CD8-positive, alpha-beta memory T cell (primary cell): Measurements from ENCODE around the gene NCAPD2. TPM values are rescaled to one million over a fixed set of nuclear protein-coding genes. Genes with fewer than 3 reads are reported as not detected.
A peak's percentile ranks its signal among the peaks of the same experiment; 100 is the strongest.
"Not testable (repeated sequence)": the region's sequence is repeated elsewhere in the genome, so short reads cannot be mapped to it uniquely, and the experiment has no call there.

ENCODE experiments used
- CTCF ChIA-PET: fragments of 350-600 bp; sonication (Branson Sonifier 250); formaldehyde crosslinking; loops from one replicate; lab custom pipeline; 2021; ENCODE audit warnings: antibody characterized with exemption; lab: Charles Lee
- POLR2A ChIA-PET: fragments of 350-600 bp; sonication (Branson Sonifier 250); formaldehyde crosslinking; loops from one replicate; lab custom pipeline; 2021; ENCODE audit warnings: antibody characterized with exemption; lab: Charles Lee
- DNase-seq, 5 donors: peaks; one replicate each; pipeline versions ENCODE4 v3.0.0 to v3.0.0-alpha.2; 2020 to 2022; ENCODE audit warnings: mixed read lengths in 1 of 5
- H3K27ac ChIP-seq: one replicate; pipeline ENCODE4 v1.7.0; 2013; ENCODE audit warnings: low read depth, mild to moderate bottlenecking, low read length, moderate library complexity
- H3K27me3 ChIP-seq: 2 replicates; pipeline ENCODE4 v1.7.0; 2013; ENCODE audit warnings: low read length, mild to moderate bottlenecking; ENCODE audit not compliant: insufficient read depth, poor library complexity, severe bottlenecking
- H3K36me3 ChIP-seq: 2 replicates; pipeline ENCODE4 v1.7.0; 2013; ENCODE audit warnings: mild to moderate bottlenecking, low read length, moderate library complexity; ENCODE audit not compliant: insufficient read depth
- H3K4me1 ChIP-seq: 2 replicates; pipeline ENCODE4 v1.7.0; 2013; ENCODE audit warnings: mild to moderate bottlenecking, low read length, moderate library complexity; ENCODE audit not compliant: insufficient read depth
- H3K4me3 ChIP-seq: 2 replicates; pipeline ENCODE4 v1.7.0; 2013; ENCODE audit warnings: mild to moderate bottlenecking, low read length
- H3K9me3 ChIP-seq: 2 replicates; pipeline ENCODE4 v1.7.0; 2013; ENCODE audit warnings: mild to moderate bottlenecking, low read length
- H3K27ac Mint-ChIP-seq, 8 donors: one replicate each; pipeline ENCODE4 v1.8.0; 2020 to 2021; ENCODE audit warnings: mixed read lengths in 8 of 8, mild to moderate bottlenecking in 6 of 8, inconsistent platforms in 3 of 8, moderate library complexity in 3 of 8
- H3K27me3 Mint-ChIP-seq, 2 donors: one replicate each; pipeline ENCODE4 v1.8.0; 2020 to 2021; ENCODE audit warnings: mixed read lengths in 2 of 2, mild to moderate bottlenecking in 1 of 2, moderate library complexity in 1 of 2
- H3K36me3 Mint-ChIP-seq, 3 donors: one replicate each; pipeline ENCODE4 v1.8.0; 2020 to 2021; ENCODE audit warnings: mixed read lengths in 3 of 3, inconsistent platforms in 1 of 3, mild to moderate bottlenecking in 1 of 3
- H3K4me1 Mint-ChIP-seq, 3 donors: one replicate each; pipeline ENCODE4 v1.8.0; 2020 to 2021; ENCODE audit warnings: mixed read lengths in 3 of 3, inconsistent platforms in 1 of 3, mild to moderate bottlenecking in 1 of 3
- H3K4me3 Mint-ChIP-seq, 7 donors: one replicate each; pipeline ENCODE4 v1.8.0; 2020 to 2021; ENCODE audit warnings: mixed read lengths in 7 of 7, mild to moderate bottlenecking in 6 of 7, moderate library complexity in 4 of 7, inconsistent platforms in 2 of 7
- H3K9me3 Mint-ChIP-seq, 5 donors: one replicate each; pipeline ENCODE4 v1.8.0; 2020 to 2022; ENCODE audit warnings: mixed read lengths in 5 of 5, mild to moderate bottlenecking in 3 of 5, moderate library complexity in 2 of 5, inconsistent platforms in 1 of 5
- polyA plus RNA-seq: library from polyadenylated mRNA; unstranded; fragments of 300-500 nt; fragmentation: Illumina TruSeq; gene quantifications from one replicate; pipeline ENCODE4 v1.2.3, GENCODE V29; 2021
- total RNA-seq, 2 experiments: library from RNA; stranded (reverse); gene quantifications; one replicate each; pipeline ENCODE4 v1.2.3, GENCODE V29; 2021

Gene NCAPD2
- total and polyA plus RNA-seq, 3 experiments from 2014 or later, result 29.8 to 97.5 (median 96.5) TPM

DNA sequence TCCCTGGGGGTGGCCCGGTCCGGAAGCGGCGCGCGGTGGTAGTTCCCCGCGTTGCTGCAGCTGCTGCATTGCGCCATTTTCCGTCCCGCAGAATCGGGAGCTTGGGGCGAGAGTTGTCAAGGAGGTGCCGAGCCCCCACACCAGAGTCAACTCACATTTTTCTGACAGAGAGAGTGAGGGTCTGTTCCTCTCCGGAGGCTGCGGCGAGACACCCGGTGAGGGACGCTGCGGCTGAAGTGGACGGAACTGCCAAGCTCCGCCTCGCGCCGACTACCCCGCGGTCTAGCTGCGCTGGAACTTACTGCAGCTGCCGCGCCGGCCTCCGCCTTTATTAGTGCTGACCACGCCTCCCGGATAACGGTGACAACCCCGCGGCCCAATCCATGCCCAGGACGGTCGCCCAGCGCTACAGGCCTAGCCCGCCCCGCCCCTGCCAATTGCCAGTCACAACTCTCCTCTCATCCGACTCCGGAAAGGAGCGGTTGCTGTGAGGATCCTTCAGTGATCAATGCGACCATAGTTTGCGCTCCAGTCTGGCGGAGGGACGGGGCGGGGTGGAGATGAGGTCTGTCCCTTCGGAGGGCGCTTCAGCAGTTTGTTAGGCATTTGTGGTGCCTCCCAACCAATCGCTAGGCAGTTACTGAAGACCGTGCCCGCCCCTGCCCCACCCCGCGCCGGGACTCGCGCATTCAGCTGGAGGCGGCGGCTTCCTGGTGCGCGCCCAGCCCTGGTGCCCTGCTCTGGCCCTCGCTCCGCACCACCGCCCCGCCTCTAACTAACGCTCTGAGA lies 23.3 kb upstream of the NCAPD2 start, which contains the start of gene VAMP1:
VAMP1 (minus strand) TSS at position 303 of the 789 bp plus-strand sequence; CDS start at position 157, 146 bp downstream.
- peak; percentile 94 to 97 (median 95) for DNase-seq
- CTCF ChIA-PET, result interaction anchor here (0.7 to 4.9 kb wide), 26 partner anchors 9 to 150 kb away, joined by 3 to 53 read pairs (median 5); partner anchors contain the start of genes CD27, GAPDH, MRPL51 and TAPBPL
- peak within 1 kb of the TSS; percentile 86 for H3K4me3 ChIP-seq
- H3K27me3 Mint-ChIP-seq, result no peaks in the 10 kb centered on the region
- POLR2A ChIA-PET, result interaction anchor here (0.5 to 3.1 kb wide), 29 partner anchors 9 to 1532 kb away, joined by 3 to 35 read pairs (median 4); partner anchors contain the start of genes CD27, GAPDH, MRPL51 and TAPBPL
- H3K27me3 ChIP-seq, result no peaks in the 10 kb centered on the region
- peaks cover 2 to 42% (median 10%) of the 10 kb centered on the region in 3 donors for H3K36me3 Mint-ChIP-seq
- peak within 1 kb of the TSS; percentile 63 for H3K27ac ChIP-seq
- H3K9me3 Mint-ChIP-seq, result no peaks in the 10 kb centered on the region
- peaks cover 46 to 52% (median 47%) of the 10 kb centered on the region in 3 donors for H3K4me1 Mint-ChIP-seq
- peaks cover 35% of the 10 kb centered on the region for H3K4me1 ChIP-seq
- H3K4me3 Mint-ChIP-seq, result peak within 1 kb of the TSS; percentile 89 to 97 (median 93)
- no peaks in the 10 kb centered on the region for H3K9me3 ChIP-seq
- H3K36me3 ChIP-seq, result peaks cover 15% of the 10 kb centered on the region
- H3K27ac Mint-ChIP-seq, result peak within 1 kb of the TSS; percentile 90 to 97 (median 96)

DNA sequence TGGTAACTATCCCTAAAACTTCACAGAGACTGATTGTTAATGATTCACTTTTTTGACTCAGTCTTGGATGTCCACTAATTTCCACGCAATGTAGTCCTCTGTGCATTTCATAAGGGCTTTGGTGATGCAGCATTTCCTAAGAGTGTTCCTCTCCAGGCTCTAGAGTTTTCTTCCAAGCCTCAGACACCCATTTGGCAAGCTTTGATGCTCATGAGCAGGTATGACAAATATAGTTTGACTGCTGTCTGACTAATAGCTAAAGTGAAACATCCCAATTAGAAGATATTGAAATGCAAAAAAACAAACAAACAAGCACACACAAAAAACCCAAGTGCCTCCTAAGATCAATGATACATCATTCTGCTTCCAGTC lies 21.9 kb upstream of the NCAPD2 start:
- H3K27ac ChIP-seq, result no peak overlapping the region
- H3K27me3 ChIP-seq, result no peaks in the 10 kb centered on the region
- ChIA-PET POLR2A (interaction anchor here (3.1 kb wide), 1 partner anchor 63 kb away, joined by 24 read pairs; the partner anchor contains the start of gene GAPDH), CTCF (interaction anchor here (1.3 to 4.9 kb wide), 3 partner anchors 21 to 66 kb away, joined by 3 to 29 read pairs (median 9); partner anchors contain the start of genes CD27 and MRPL51)
- peaks cover 33 to 38% (median 34%) of the 10 kb centered on the region in 3 donors for H3K4me1 Mint-ChIP-seq
- H3K27ac Mint-ChIP-seq, result peak overlapping the region in 3 of 8 donors; percentile 1 to 96 (median 68)
- no peak overlapping the region for H3K4me3 ChIP-seq
- H3K9me3 ChIP-seq, result no peaks in the 10 kb centered on the region
- peaks cover 4% of the 10 kb centered on the region for H3K36me3 ChIP-seq
- peaks cover 0 to 29% (median 3%) of the 10 kb centered on the region in 3 donors for H3K36me3 Mint-ChIP-seq
- peaks cover 25% of the 10 kb centered on the region for H3K4me1 ChIP-seq
- H3K27me3 Mint-ChIP-seq, result peaks cover under 1 to 6% of the 10 kb centered on the region in 2 donors
- no peak for DNase-seq
- H3K9me3 Mint-ChIP-seq, result no peaks in the 10 kb centered on the region
- H3K4me3 Mint-ChIP-seq, result peak overlapping the region in 5 of 7 donors; percentile 1 to 93 (median 36)

DNA sequence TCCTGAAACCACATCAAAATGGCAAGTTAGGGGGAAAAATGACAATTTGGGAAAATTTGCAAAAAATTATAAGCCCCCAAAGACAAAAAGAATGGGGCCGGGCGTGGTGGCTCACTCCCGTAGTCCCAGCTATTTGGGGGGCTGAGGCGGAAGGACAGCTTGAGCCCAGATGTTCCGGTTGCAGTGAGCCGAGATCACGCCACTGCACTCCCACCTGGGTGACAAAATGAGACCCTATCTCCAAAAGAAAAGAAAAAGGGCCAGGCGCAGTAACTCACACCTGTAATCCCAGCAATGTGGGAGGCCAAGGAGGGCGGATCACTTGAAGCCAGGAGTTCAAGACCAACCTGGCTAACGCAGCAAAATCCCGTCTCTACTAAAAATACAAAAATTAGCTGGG lies 21.4 kb upstream of the NCAPD2 start:
- ChIA-PET CTCF (no interaction called here), POLR2A (interaction anchor here (0.6 kb wide), 1 partner anchor 381 kb away, joined by 3 read pairs; no protein-coding TSS in a partner anchor)
- H3K36me3 ChIP-seq, result peaks cover 4% of the 10 kb centered on the region
- peaks cover 28 to 33% (median 28%) of the 10 kb centered on the region in 3 donors for H3K4me1 Mint-ChIP-seq
- H3K27ac ChIP-seq, result no peak overlapping the region
- peaks cover 2 to 8% of the 10 kb centered on the region in 2 donors for H3K27me3 Mint-ChIP-seq
- H3K4me3 Mint-ChIP-seq, result peak overlapping the region in 1 of 7 donors; percentile 40
- no peaks in the 10 kb centered on the region for H3K27me3 ChIP-seq
- H3K4me1 ChIP-seq, result peaks cover 25% of the 10 kb centered on the region
- H3K9me3 ChIP-seq, result no peaks in the 10 kb centered on the region
- no peak overlapping the region for H3K4me3 ChIP-seq
- H3K27ac Mint-ChIP-seq, result peak overlapping the region in 2 of 8 donors; percentile 68 to 96
- no peak for DNase-seq
- no peaks in the 10 kb centered on the region for H3K9me3 Mint-ChIP-seq
- H3K36me3 Mint-ChIP-seq, result peaks cover 0 to 24% (median 2%) of the 10 kb centered on the region in 3 donors

- H3K4me1 ChIP-seq, H3K4me3 ChIP-seq, CTCF ChIA-PET, H3K4me1 Mint-ChIP-seq, H3K9me3 ChIP-seq, POLR2A ChIA-PET, H3K36me3 ChIP-seq, H3K27ac Mint-ChIP-seq, H3K9me3 Mint-ChIP-seq, H3K27ac ChIP-seq, H3K27me3 ChIP-seq, H3K36me3 Mint-ChIP-seq, H3K4me3 Mint-ChIP-seq, DNase-seq: not testable (repeated sequence)
- H3K27me3 Mint-ChIP-seq, result peaks cover 6 to 15% of the 10 kb centered on the region in 2 donors
These were observed 18.5 kb upstream of the NCAPD2 start for GRCh38 chr12:6475233-6475975.

- Mint-ChIP-seq H3K4me1 (peaks cover 0 to 3% (median under 1%) of the 10 kb centered on the region in 3 donors), H3K27ac (no peak overlapping the region), H3K36me3 (no peaks in the 10 kb centered on the region), H3K9me3 (no peaks in the 10 kb centered on the region), H3K27me3 (peaks cover 6 to 15% of the 10 kb centered on the region in 2 donors), H3K4me3 (peak overlapping the region in 1 of 7 donors; percentile 4)
- no peaks in the 10 kb centered on the region for H3K9me3 ChIP-seq
- H3K4me1 ChIP-seq, result no peaks in the 10 kb centered on the region
- no peak for DNase-seq
- H3K27me3 ChIP-seq, result no peaks in the 10 kb centered on the region
- CTCF ChIA-PET, result no interaction called here
- H3K36me3 ChIP-seq, result no peaks in the 10 kb centered on the region
- H3K4me3 ChIP-seq, result no peak overlapping the region
- no peak overlapping the region for H3K27ac ChIP-seq
- POLR2A ChIA-PET, result no interaction called here
These were observed 17.4 kb upstream of the NCAPD2 start for GRCh38 chr12:6476489-6476888.

DNA sequence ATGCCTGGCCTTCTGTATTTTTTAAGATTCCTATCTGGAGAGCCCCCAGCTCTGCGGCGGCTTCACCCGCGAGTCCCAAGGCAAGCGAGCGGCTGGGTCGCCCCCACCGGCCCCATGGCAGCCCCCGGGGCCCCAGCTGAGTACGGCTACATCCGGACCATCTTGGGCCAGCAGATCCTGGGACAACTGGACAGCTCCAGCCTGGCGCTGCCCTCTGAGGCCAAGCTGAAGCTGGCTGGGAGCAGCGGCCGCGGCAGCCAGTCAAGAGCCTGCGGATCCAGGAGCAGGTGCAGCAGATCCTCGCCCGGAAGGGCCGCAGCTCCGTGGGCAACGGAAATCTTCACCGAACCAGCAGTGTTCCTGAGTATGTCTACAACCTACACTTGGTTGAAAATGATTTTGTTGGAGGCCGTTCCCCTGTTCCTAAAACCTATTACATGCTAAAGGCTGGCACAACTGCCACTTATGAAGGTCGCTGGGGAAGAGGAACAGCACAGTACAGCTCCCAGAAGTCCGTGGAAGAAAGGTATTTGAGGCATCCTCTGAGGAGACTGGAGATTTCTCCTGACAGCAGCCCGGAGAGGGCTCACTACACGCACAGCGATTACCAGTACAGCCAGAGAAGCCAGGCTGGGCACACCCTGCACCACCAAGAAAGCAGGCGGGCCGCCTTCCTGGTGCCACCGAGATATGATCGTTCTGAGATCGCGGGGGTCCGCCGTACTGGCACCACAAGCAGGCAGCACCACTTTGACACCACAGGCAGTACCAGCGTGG lies 16.1 kb upstream of the NCAPD2 start:
- H3K27me3 ChIP-seq, CTCF ChIA-PET, H3K9me3 Mint-ChIP-seq, H3K27ac Mint-ChIP-seq, DNase-seq, H3K36me3 Mint-ChIP-seq, POLR2A ChIA-PET, H3K4me3 ChIP-seq, H3K36me3 ChIP-seq, H3K4me3 Mint-ChIP-seq, H3K4me1 ChIP-seq, H3K27ac ChIP-seq, H3K4me1 Mint-ChIP-seq, H3K9me3 ChIP-seq: not testable (repeated sequence)
- H3K27me3 Mint-ChIP-seq, result peaks cover 6 to 15% of the 10 kb centered on the region in 2 donors

DNA sequence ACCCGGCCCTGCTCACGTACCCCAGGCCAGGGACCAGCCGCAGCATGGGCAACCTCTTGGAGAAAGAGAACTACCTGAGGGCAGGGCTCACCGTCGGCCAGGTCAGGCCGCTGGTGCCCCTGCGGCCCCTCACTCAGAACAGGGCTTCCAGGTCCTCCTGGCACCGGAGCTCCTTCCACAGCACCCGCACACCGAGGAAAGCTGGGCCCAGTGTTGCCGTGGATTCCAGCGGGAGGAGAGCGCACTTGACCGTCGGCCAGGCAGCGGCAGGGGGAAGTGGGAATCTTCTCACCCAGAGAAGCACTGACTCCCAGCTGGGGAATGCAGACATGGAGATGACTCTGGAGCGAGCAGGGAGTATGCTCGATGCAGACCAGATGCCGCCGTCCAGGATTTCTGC lies 15.5 kb upstream of the NCAPD2 start:
- H3K4me1 Mint-ChIP-seq, result no peaks in the 10 kb centered on the region
- no peak overlapping the region for H3K4me3 Mint-ChIP-seq
- no peaks in the 10 kb centered on the region for H3K36me3 ChIP-seq
- no peak overlapping the region for H3K27ac ChIP-seq
- no peak for DNase-seq
- no peaks in the 10 kb centered on the region for H3K27me3 ChIP-seq
- ChIA-PET POLR2A (no interaction called here), CTCF (no interaction called here)
- H3K4me3 ChIP-seq, result no peak overlapping the region
- no peaks in the 10 kb centered on the region for H3K9me3 Mint-ChIP-seq
- H3K9me3 ChIP-seq, result no peaks in the 10 kb centered on the region
- H3K27me3 Mint-ChIP-seq, result peaks cover 6 to 15% of the 10 kb centered on the region in 2 donors
- no peaks in the 10 kb centered on the region for H3K36me3 Mint-ChIP-seq
- no peak overlapping the region for H3K27ac Mint-ChIP-seq
- no peaks in the 10 kb centered on the region for H3K4me1 ChIP-seq
